K562 (cell line): ENCODE results near the gene TAX1BP1. TPM values are rescaled to one million over a fixed set of nuclear protein-coding genes. Genes with fewer than 3 reads are reported as not detected.

Experiments used
- ATAC-seq: fragments of 200-7000 bp; cut with Tn5 transposase; 3 replicates; pipeline ENCODE4 v1.9.1; 2020; ENCODE audit warnings: moderate library complexity
- BruUV-seq: library from RNA; stranded (reverse); fragments of 400-500 nt; replicated peaks from 2 replicates; lab custom pipeline; 2021; lab: Mats Ljungman, UMichigan
- CTCF ChIA-PET: fragments of 300-600 bp; formaldehyde crosslinking; extraction: SDS; loops from one replicate; lab custom pipeline; 2021; ENCODE audit warnings: low intra/inter-chr PET ratio; lab: Yijun Ruan, JAX
- POLR2A ChIA-PET: fragments of 300-600, 350-650 bp; sonication (Branson Sonifier 250); formaldehyde crosslinking; extraction: SDS; loops from one replicate; lab custom pipeline; 2021; ENCODE audit warnings: antibody characterized with exemption, inconsistent platforms; lab: Yijun Ruan, JAX
- DNase-seq, 4 experiments: peaks; one replicate each; pipeline versions ENCODE4 v3.0.0 to v3.0.0-alpha.2; 2011 to 2018; ENCODE audit warnings: low spot score in 3 of 4, mixed read lengths in 3 of 4; ENCODE audit errors: extremely low read depth in 1 of 4
- FAIRE-seq: peaks from 2 replicates; lab custom pipeline; 2011; peaks lifted over from hg19 to GRCh38; lab: Jason Lieb, UNC
- H2AFZ ChIP-seq: 2 replicates; pipeline ENCODE4 v1.6.0; 2011; ENCODE audit warnings: low read depth, low read length, control low read depth, inconsistent platforms
- H3K27ac ChIP-seq: fragments of 200-600 bp; 3 replicates; pipeline ENCODE4 v1.8.0; 2011; ENCODE audit warnings: low read depth, mild to moderate bottlenecking, control low read depth, inconsistent platforms, low read length, moderate library complexity, mixed read lengths; ENCODE audit errors: extremely low read depth
- H3K27me3 ChIP-seq, 2 experiments: fragments of 300-600 bp in 1 of 2; 2 replicates in 1 of 2; 3 replicates in 1 of 2; pipeline versions ENCODE4 v1.6.0 to v1.8.0; 2011; ENCODE audit warnings: inconsistent platforms in 2 of 2, low read length in 2 of 2, mild to moderate bottlenecking in 1 of 2, mixed read lengths in 1 of 2, moderate library complexity in 1 of 2; ENCODE audit not compliant: control insufficient read depth in 2 of 2, insufficient read depth in 2 of 2
- H3K36me3 ChIP-seq: fragments of 300-600 bp; 3 replicates; pipeline ENCODE4 v1.8.0; 2011; ENCODE audit warnings: mild to moderate bottlenecking, low read length, inconsistent platforms; ENCODE audit not compliant: control insufficient read depth, insufficient read depth
- H3K4me1 ChIP-seq, 2 experiments: fragments of 200-600 bp in 1 of 2; replicated peaks in 1 of 2; 2 replicates in 1 of 2; 3 replicates in 1 of 2; pipeline versions ENCODE4 v1.5.1 to v1.8.0; 2011; ENCODE audit warnings: inconsistent platforms in 2 of 2, low read length in 2 of 2, mild to moderate bottlenecking in 1 of 2, mixed read lengths in 1 of 2, moderate library complexity in 1 of 2; ENCODE audit not compliant: control insufficient read depth in 2 of 2, insufficient read depth in 2 of 2
- H3K4me2 ChIP-seq: 2 replicates; pipeline ENCODE4 v1.6.1; 2011; ENCODE audit warnings: low read length, control low read depth, inconsistent platforms, mixed read lengths; ENCODE audit not compliant: insufficient read depth
- H3K4me3 ChIP-seq: fragments of 200-600 bp; sonication (generic), shearing (Covaris generic); 2 replicates; pipeline ENCODE4 v1.5.1; 2016; ENCODE audit warnings: control low read depth, inconsistent platforms
- H3K79me2 ChIP-seq: fragments of 200-600 bp; 3 replicates; pipeline ENCODE4 v1.8.0; 2011; ENCODE audit warnings: low read length, inconsistent platforms; ENCODE audit not compliant: control insufficient read depth, insufficient read depth
- H3K9ac ChIP-seq, 2 experiments: 2 replicates each; pipeline versions ENCODE4 v1.6.0 to v1.6.1; 2011; ENCODE audit warnings: low read depth in 2 of 2, low read length in 2 of 2, control low read depth in 1 of 2, inconsistent platforms in 1 of 2, mild to moderate bottlenecking in 1 of 2, mixed read lengths in 1 of 2; ENCODE audit not compliant: insufficient read depth in 1 of 2
- H3K9me1 ChIP-seq: one replicate; pipeline ENCODE4 v1.6.0; 2011; ENCODE audit warnings: inconsistent platforms, mild to moderate bottlenecking, low read length, moderate library complexity; ENCODE audit not compliant: control insufficient read depth, insufficient read depth
- H3K9me3 ChIP-seq: replicated peaks from 2 replicates; pipeline ENCODE4 v1.5.1; 2011; ENCODE audit warnings: low read depth, low read length, inconsistent platforms; ENCODE audit not compliant: control insufficient read depth, insufficient read depth
- H4K20me1 ChIP-seq: replicated peaks from 2 replicates; pipeline ENCODE4 v1.6.1; 2011; ENCODE audit warnings: low read length, inconsistent platforms, mixed read lengths; ENCODE audit not compliant: control insufficient read depth, insufficient read depth
- CTCFL ChIP-seq: IDR thresholded peaks from 2 replicates; pipeline ENCODE4 v1.6.1; 2011; ENCODE audit warnings: borderline replicate concordance, low read depth, mild to moderate bottlenecking, moderate library complexity, low read length; ENCODE audit not compliant: insufficient read depth, poor library complexity, severe bottlenecking
- NCOA2 ChIP-seq, 2 experiments: fragments of 450-650 bp; IDR thresholded peaks; 2 replicates each; pipeline ENCODE4 v1.6.1; 2018; ENCODE audit warnings: mild to moderate bottlenecking in 2 of 2, moderate library complexity in 1 of 2; ENCODE audit not compliant: partially characterized antibody in 2 of 2
- ZNF696 ChIP-seq: fragments of 250-450 bp; sonication (Bioruptor Pico); conservative IDR thresholded peaks from 2 replicates; pipeline ENCODE4 v1.4.0; 2020; ENCODE audit warnings: mild to moderate bottlenecking, moderate library complexity
- WGBS: fragments of 100-300 bp; shearing (Covaris generic); methylation state at CpG from one replicate; pipeline ENCODE4 v1.1.6; 2016; ENCODE audit warnings: low coverage, mixed read lengths; ENCODE audit not compliant: insufficient coverage; ENCODE audit errors: missing lambda C conversion rate; 5-methylcytosine and 5-hydroxymethylcytosine counted together
- in situ Hi-C: fragments of 300-500 bp; cut with MboI; formaldehyde crosslinking; loops from 4 replicates; pipeline ENCODE4 v1.15.0; 2018; ENCODE audit warnings: inconsistent platforms, mixed read lengths
- intact Hi-C: fragments of 100-400 bp; cut with micrococcal nuclease; formaldehyde crosslinking; loops from 2 replicates; pipeline ENCODE4 v1.14.2; 2022
- polyA plus RNA-seq, 8 experiments: library from polyadenylated mRNA; depleted of rRNA in 4 of 8; stranded (reverse) in 5 of 8; unstranded in 3 of 8; fragments of >200 nt; fragmentation: Nextera tagmentation in 2 of 8; fragmentation: Illumina TruSeq in 1 of 8; extraction: Ambion mirVana in 2 of 8; extraction: Trizol in 1 of 8; gene quantifications; 2 replicates each; pipeline versions ENCODE4 v1.2.1 to v1.2.3, GENCODE V29; 2011 to 2014; ENCODE audit warnings: inconsistent platforms in 1 of 8, missing spikeins in 1 of 8
- total RNA-seq, 7 experiments: library from RNA; depleted of rRNA in 6 of 7; stranded (reverse); fragments of >200 nt in 6 of 7; fragmentation: Illumina TruSeq in 2 of 7; extraction: Trizol in 2 of 7; gene quantifications; 2 replicates each; pipeline versions ENCODE4 v1.2.1 to v1.2.3, GENCODE V29; 2011 to 2021; ENCODE audit warnings: low replicate concordance in 1 of 7

The TAX1BP1 gene
- total and polyA plus RNA-seq, 9 of the 15 experiments (the other 6 are each of a cell fraction or from before 2014, with no cell fraction given), result 49.0 to 119 (median 75.9) TPM

GRCh38 chr7:27872356-27873275 is 132.7 kb downstream of the TAX1BP1 start:
- Histone ChIP-seq H4K20me1 (no peaks in the 10 kb centered on the region), H3K27ac (no peak overlapping the region), H3K4me3 (no peak overlapping the region), H3K9me3 (no peaks in the 10 kb centered on the region), H3K27me3 (peaks cover 63 to 79% of the 10 kb centered on the region in 2 experiments), H3K9me1 (no peaks in the 10 kb centered on the region), H3K79me2 (no peaks in the 10 kb centered on the region), H3K36me3 (no peaks in the 10 kb centered on the region), H2AFZ (no peak overlapping the region), H3K4me2 (no peak overlapping the region), H3K9ac (no peak overlapping the region), H3K4me1 (peaks cover 0 to 3% of the 10 kb centered on the region in 2 experiments; a peak in 1 of 5 replicates)
- ATAC-seq, result no peak
- FAIRE-seq, result no peak
- TF ChIP-seq NCOA2 (IDR thresholded peaks at IDR 0.05; ENCODE audit: partially characterized antibody in 2 of 2) (no peak), ZNF696 (no peak), CTCFL (no peak)
- intact Hi-C loops, result loop anchor here (10.0 kb wide), 1 partner anchor 58 kb away; no protein-coding TSS in a partner anchor
- DNase-seq, result no peak
- no TSS peak for BruUV-seq
- 3% methylated on average over 17 of the region's 17 CpGs for WGBS
- ChIA-PET POLR2A (interaction anchor here (0.5 to 1.4 kb wide), 4 partner anchors 12 to 1447 kb away, joined by 3 to 5 read pairs (median 3); no protein-coding TSS in a partner anchor), CTCF (no interaction called here)
- in situ Hi-C loops, result no loop called here
